HFF-Myc (cell line): ENCODE measurements around the gene CA10.

Source experiments
- DNase-seq: peaks from one replicate; pipeline ENCODE4 v3.0.0-alpha.2; 2011; ENCODE audit warnings: low read depth; ENCODE audit errors: extremely low read depth
- H3K4me3 ChIP-seq: replicated peaks from 2 replicates; pipeline ENCODE4 v1.5.1; 2011; ENCODE audit warnings: low read depth, mild to moderate bottlenecking, control low read depth, low read length
- CTCF ChIP-seq: IDR thresholded peaks from 2 replicates; pipeline ENCODE4 v1.5.1; 2012; ENCODE audit warnings: mild to moderate bottlenecking, low read depth, low read length, control low read depth; ENCODE audit errors: missing control alignments

Gene CA10

GRCh38 chr17:51805765-51806164, 352.7 kb downstream of the CA10 start:
- H3K4me3 ChIP-seq, result no peak overlapping the region
- no peak for DNase-seq
- no peak for TF ChIP-seq CTCF

DNA sequence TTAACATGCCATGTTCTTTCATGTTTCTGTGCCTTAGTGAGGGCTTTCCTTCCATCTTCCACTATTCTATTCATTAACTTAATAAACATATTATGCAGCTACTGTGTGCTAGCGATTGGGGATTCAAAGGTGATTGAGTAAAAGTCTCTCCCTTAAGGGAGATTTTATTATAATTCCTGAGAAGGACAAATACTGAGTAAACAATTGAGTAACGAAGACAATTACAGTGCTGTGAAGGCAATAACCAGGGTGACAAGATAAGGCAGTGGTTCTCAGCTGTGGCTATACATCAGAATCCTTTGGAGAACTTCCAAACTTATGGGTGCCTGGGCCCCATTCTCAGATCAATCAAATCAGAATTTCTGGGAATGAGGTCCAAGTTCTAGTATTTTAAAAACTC, 353.3 kb downstream of the CA10 start:
- TF ChIP-seq CTCF, result no peak
- DNase-seq, result no peak
- no peak overlapping the region for H3K4me3 ChIP-seq

DNA sequence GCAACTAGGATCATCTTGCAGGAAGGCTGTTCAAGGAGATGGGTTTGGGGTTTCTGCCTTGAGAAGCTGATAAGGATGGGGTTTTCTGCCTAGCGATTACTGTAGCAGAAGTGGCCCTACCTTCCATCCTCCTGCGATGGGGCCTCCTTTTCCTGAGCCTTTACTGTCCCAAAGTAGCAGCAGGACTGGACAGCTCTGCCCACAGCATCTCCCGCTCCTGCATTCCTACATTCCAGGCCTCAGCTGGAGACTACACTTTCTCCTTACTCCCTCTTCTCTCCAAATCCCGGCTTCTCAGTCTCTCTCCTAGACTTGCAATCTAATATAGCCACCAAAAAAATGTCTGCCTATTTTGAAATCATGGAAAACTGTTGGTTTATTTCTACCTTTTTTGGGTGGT, 355.4 kb downstream of the CA10 start:
- H3K4me3 ChIP-seq, result no peak overlapping the region
- TF ChIP-seq CTCF, result no peak
- no peak for DNase-seq

GRCh38 chr17:51802544-51802943, 356.0 kb downstream of the CA10 start:
- no peak for DNase-seq
- TF ChIP-seq CTCF, result no peak
- no peak overlapping the region for H3K4me3 ChIP-seq

DNA sequence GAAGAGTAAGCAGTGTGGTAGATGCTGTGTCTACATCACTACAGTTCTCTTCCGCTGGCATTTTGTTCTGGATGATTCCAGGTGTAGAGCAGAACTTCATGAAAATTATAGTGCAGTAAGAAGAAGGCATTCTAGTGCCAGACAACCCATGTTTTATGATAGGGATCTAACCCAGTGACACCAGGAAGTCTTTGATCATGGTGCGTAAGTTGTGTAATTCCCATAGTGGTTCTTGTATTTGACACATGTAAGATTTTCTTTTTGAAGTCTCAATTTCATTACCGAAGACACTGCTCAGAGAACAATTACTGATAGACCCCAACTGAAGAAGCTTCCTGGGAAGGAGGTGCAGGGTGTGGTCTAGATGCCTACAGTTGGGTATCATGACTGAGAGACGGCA, 356.9 kb downstream of the CA10 start:
- no peak for TF ChIP-seq CTCF
- no peak overlapping the region for H3K4me3 ChIP-seq
- DNase-seq, result no peak

- no peak for DNase-seq
- no peak overlapping the region for H3K4me3 ChIP-seq
- no peak for TF ChIP-seq CTCF
Measured at GRCh38 chr17:51799981-51800380, 358.5 kb downstream of the CA10 start.

GRCh38 chr17:51799240-51799639, 359.3 kb downstream of the CA10 start:
- DNase-seq, result no peak
- no peak overlapping the region for H3K4me3 ChIP-seq
- no peak for TF ChIP-seq CTCF
